GM21515 (cell line): Measurements from ENCODE around the gene KLK10.
"Not testable (repeated sequence)": the region's sequence is repeated elsewhere in the genome, so short reads cannot be mapped to it uniquely, and the experiment has no call there.

ENCODE experiments used
- ATAC-seq: cut with Tn5 transposase; IDR thresholded peaks from one replicate; pipeline ENCODE4 v1.9.1; 2021; ENCODE audit not compliant: unreplicated experiment

KLK10 gene

GRCh38 chr19:50972795-50973376 lies 46.6 kb downstream of the KLK10 start:
- no peak for ATAC-seq

DNA sequence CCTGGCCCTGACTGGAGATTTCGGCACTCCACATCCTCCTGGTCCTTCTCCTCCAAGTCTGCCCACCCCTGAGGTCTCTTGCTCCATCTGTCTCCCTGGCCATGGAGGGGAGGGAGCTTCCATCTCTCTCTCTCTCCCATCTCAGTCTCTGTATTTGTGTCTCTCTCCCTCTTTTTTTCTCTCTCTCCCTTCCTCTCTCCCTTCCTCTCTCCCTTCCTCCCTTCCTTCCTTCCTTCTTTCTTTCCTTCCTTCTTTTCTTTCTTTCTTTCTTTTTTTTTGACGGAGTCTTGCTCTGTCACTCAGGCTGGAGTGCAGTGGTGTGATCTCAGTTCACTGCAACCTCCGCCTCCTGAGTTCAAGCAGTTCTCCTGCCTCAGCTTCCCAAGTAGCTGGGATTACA lies 49.7 kb downstream of the KLK10 start:
- ATAC-seq = not testable (repeated sequence)

DNA sequence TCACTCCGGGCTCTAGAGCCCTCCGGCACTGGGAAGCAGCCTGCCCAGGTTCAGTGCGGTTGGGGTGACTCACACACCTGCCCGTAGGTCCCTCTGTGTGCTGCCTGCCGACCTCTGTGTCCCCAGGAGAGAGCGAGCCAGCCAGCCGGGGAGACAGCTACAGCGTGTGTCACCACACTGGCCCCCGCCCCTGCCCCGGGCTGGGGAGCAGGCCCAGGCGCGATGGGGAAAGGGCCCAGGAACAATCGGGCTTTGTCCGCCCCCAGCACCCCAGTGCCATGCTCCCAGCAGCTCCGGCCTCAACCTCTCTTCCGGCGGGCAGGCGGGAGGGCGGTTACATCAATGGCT lies 50.1 kb downstream of the KLK10 start, which contains the start of gene KLK6:
KLK6 (minus strand) TSS at position 179 of the 348 bp plus-strand sequence. CDS start 1,487 bp downstream, outside the sequence.
- no peak for ATAC-seq

DNA sequence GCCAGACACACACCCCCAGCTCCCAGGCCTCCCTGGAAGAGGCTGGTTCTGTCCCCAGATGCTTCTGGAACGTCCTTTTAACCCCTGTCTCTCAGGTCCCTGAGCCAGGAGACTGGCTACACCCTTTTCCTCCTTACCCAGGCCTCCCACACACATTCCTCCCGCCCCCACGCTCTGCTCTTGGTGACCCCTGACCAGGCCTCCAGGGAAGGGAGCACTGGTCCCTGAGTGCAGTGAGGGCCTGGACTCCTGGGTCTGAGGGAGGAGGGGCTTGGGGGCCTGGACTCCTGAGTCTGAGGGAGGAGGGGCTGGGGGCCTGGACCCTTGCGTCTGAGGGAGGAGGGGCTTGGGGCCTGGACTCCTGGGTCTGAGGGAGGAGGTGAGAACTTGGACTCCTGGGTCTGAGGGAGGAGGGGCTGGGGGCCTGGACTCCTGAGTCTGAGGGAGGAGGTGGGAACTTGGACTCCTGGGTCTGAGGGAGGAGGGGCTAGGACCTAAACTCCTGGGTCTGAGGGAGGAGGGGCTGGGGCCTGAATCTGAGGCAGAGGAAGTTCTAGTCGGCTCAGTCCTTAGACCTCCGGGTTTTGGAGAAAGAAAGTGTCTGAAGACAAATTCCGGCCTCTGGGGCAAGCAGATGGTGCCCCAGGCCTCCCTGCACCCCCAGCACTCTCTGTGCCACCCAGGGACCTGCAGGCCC lies 50.6 kb downstream of the KLK10 start:
- no peak for ATAC-seq

DNA sequence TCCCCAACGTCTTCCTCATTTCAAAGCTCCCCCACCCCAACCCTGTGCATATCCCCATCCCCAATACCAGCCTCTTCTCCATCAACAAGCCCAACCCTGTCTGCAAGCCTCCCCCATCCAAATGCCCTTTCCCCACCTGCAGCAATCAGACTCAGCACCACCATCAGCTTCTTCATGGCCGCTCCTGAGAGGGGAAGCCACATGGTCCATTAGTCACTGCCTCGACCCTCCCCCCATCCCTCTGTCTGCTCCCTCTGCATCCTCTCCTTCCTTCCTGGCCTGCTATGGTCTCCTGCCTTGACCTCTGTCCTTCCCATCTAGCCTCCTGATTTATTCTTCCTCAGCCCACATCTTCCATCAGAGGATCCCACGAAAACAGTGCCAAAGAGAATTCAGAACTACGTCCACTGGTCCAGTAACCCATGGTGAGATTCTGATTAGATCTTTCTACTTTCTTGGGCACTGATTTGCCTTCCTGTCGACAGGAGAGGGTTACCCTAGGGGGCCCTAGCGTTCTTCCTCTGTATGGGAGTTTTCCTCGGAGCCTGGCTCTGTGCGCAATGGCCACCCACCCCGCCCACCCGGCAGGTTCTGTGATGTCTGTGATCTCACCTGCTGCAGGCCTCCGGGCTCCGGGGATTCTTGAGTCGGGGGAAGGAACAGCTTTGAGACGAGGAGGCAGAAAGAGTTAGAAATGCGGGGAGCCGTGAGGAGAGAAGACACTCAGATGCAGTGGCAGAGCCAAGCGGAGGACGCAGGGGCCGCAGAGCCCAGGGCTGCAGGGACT lies 51.4 kb downstream of the KLK10 start:
- no peak for ATAC-seq

GRCh38 chr19:50964266-50964665 lies 55.2 kb downstream of the KLK10 start:
- no peak for ATAC-seq

DNA sequence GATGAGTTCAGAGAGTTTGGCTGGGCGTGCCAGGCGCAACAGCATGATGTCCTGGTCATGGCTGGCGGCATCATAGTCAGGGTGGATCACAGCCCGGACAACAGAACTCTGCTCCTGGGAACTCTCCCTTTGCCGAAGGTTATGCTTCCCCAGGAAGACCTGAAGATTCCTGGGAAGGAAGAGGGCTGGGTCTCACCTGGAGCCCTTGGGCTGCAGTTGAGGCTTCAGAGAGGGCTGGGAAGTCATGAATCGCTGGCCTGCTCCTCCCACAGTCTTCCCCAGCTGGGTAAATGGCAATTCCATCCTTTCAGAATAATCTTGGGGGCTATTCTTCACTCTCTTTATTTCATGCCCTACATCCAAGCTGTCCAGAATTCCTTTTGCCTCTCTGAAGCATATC lies 56.1 kb downstream of the KLK10 start:
- ATAC-seq = no peak
